ENCODE data around the gene LYPD6B.

LYPD6B gene

GRCh38 chr2:149005471-149006077, 32.9 kb upstream of the LYPD6B start:
- Histone ChIP-seq H3K79me2 (ENCODE audit: control insufficient read depth, insufficient read depth, low read length) (no peaks in the 10 kb centered on the region), H3K9ac (ENCODE audit: low read length) (no peak overlapping the region), H3K56ac (ENCODE audit: low read length) (no peak overlapping the region), H3K27me3 (ENCODE audit: insufficient read depth, low read length, poor library complexity) (no peaks in the 10 kb centered on the region), H2BK120ac (ENCODE audit: low read depth, low read length) (no peak overlapping the region), H2BK15ac (replicated peaks; ENCODE audit: low read depth) (no peak overlapping the region), H4K5ac (ENCODE audit: low read length) (no peak overlapping the region), H3K4me1 (ENCODE audit: control insufficient read depth, low read depth, low read length) (peaks cover 5% of the 10 kb centered on the region), H3K4me3 (ENCODE audit: low read length) (no peak overlapping the region), H3K23ac (ENCODE audit: low read length) (no peak overlapping the region), H2BK5ac (ENCODE audit: low read length) (no peak overlapping the region), H4K8ac (ENCODE audit: low read depth, low read length) (no peak overlapping the region), H2AK5ac (ENCODE audit: low read length) (no peak overlapping the region), H3K27ac (ENCODE audit: low read depth, low read length) (no peak overlapping the region), H3K79me1 (ENCODE audit: low read length) (no peaks in the 10 kb centered on the region), H3K36me3 (ENCODE audit: control insufficient read depth, insufficient read depth, low read length) (peaks cover 5% of the 10 kb centered on the region), H3K4ac (ENCODE audit: low read depth, low read length) (no peak overlapping the region), H3K18ac (ENCODE audit: low read length) (no peak overlapping the region), H3K4me2 (ENCODE audit: low read length) (no peak overlapping the region)
- DNase-seq = no peak
- WGBS (ENCODE audit: extremely low coverage, insufficient coverage, low lambda C conversion rate) = no CpG with 5 or more reads among the region's 6 CpGs

GRCh38 chr2:149006883-149007543, 31.5 kb upstream of the LYPD6B start:
- H4K5ac ChIP-seq (ENCODE audit: low read length) = no peak overlapping the region
- no peak overlapping the region for H3K4me2 ChIP-seq (ENCODE audit: low read length)
- no peak overlapping the region for H3K23ac ChIP-seq (ENCODE audit: low read length)
- no peak overlapping the region for H2AK5ac ChIP-seq (ENCODE audit: low read length)
- no peaks in the 10 kb centered on the region for H3K27me3 ChIP-seq (ENCODE audit: insufficient read depth, low read length, poor library complexity)
- no peak overlapping the region for H3K4ac ChIP-seq (ENCODE audit: low read depth, low read length)
- H3K27ac ChIP-seq (ENCODE audit: low read depth, low read length) = no peak overlapping the region
- H3K79me2 ChIP-seq (ENCODE audit: control insufficient read depth, insufficient read depth, low read length) = no peaks in the 10 kb centered on the region
- no peak overlapping the region for H2BK15ac ChIP-seq (replicated peaks; ENCODE audit: low read depth)
- H2BK120ac ChIP-seq (ENCODE audit: low read depth, low read length) = no peak overlapping the region
- no CpG with 5 or more reads among the region's 4 CpGs for WGBS (ENCODE audit: extremely low coverage, insufficient coverage, low lambda C conversion rate)
- H3K56ac ChIP-seq (ENCODE audit: low read length) = no peak overlapping the region
- no peak overlapping the region for H3K18ac ChIP-seq (ENCODE audit: low read length)
- no peak overlapping the region for H2BK5ac ChIP-seq (ENCODE audit: low read length)
- no peak overlapping the region for H4K8ac ChIP-seq (ENCODE audit: low read depth, low read length)
- H3K79me1 ChIP-seq (ENCODE audit: low read length) = no peaks in the 10 kb centered on the region
- no peak for DNase-seq
- no peak overlapping the region for H3K9ac ChIP-seq (ENCODE audit: low read length)
- peaks cover 5% of the 10 kb centered on the region for H3K36me3 ChIP-seq (ENCODE audit: control insufficient read depth, insufficient read depth, low read length)
- H3K4me1 ChIP-seq (ENCODE audit: control insufficient read depth, low read depth, low read length) = no peaks in the 10 kb centered on the region
- H3K4me3 ChIP-seq (ENCODE audit: low read length) = no peak overlapping the region

DNA sequence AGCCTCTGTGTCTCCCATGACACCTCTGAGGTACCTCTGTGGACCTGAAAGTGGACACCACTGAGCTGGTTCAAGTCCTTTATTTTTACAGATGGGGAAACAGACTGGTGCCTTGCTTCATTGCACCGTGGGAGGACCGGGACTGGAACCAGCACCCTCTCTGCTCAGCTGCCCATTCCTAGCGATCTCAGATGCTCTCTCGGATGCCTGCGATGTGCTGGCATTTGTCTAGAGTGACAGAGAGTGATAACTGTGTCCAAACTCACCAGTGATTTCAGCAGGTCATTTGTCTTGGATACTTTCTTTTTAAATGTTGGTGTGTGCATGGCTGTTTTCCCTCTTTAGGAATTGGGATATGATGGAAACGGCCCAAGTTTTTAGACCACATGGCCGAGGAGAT, 30.1 kb upstream of the LYPD6B start:
- Histone ChIP-seq H3K36me3 (ENCODE audit: control insufficient read depth, insufficient read depth, low read length) (no peaks in the 10 kb centered on the region), H3K27ac (ENCODE audit: low read depth, low read length) (no peak overlapping the region), H4K5ac (ENCODE audit: low read length) (no peak overlapping the region), H2BK120ac (ENCODE audit: low read depth, low read length) (no peak overlapping the region), H2BK5ac (ENCODE audit: low read length) (no peak overlapping the region), H3K4me1 (ENCODE audit: control insufficient read depth, low read depth, low read length) (no peaks in the 10 kb centered on the region), H3K4me3 (ENCODE audit: low read length) (no peak overlapping the region), H4K8ac (ENCODE audit: low read depth, low read length) (no peak overlapping the region), H3K4me2 (ENCODE audit: low read length) (no peak overlapping the region), H3K79me2 (ENCODE audit: control insufficient read depth, insufficient read depth, low read length) (no peaks in the 10 kb centered on the region), H2BK15ac (replicated peaks; ENCODE audit: low read depth) (no peak overlapping the region), H3K23ac (ENCODE audit: low read length) (no peak overlapping the region), H3K9ac (ENCODE audit: low read length) (no peak overlapping the region), H3K56ac (ENCODE audit: low read length) (no peak overlapping the region), H3K27me3 (ENCODE audit: insufficient read depth, low read length, poor library complexity) (no peaks in the 10 kb centered on the region), H3K18ac (ENCODE audit: low read length) (no peak overlapping the region), H3K79me1 (ENCODE audit: low read length) (no peaks in the 10 kb centered on the region), H3K4ac (ENCODE audit: low read depth, low read length) (no peak overlapping the region), H2AK5ac (ENCODE audit: low read length) (no peak overlapping the region)
- no CpG with 5 or more reads among the region's 7 CpGs for WGBS (ENCODE audit: extremely low coverage, insufficient coverage, low lambda C conversion rate)
- DNase-seq = no peak

DNA sequence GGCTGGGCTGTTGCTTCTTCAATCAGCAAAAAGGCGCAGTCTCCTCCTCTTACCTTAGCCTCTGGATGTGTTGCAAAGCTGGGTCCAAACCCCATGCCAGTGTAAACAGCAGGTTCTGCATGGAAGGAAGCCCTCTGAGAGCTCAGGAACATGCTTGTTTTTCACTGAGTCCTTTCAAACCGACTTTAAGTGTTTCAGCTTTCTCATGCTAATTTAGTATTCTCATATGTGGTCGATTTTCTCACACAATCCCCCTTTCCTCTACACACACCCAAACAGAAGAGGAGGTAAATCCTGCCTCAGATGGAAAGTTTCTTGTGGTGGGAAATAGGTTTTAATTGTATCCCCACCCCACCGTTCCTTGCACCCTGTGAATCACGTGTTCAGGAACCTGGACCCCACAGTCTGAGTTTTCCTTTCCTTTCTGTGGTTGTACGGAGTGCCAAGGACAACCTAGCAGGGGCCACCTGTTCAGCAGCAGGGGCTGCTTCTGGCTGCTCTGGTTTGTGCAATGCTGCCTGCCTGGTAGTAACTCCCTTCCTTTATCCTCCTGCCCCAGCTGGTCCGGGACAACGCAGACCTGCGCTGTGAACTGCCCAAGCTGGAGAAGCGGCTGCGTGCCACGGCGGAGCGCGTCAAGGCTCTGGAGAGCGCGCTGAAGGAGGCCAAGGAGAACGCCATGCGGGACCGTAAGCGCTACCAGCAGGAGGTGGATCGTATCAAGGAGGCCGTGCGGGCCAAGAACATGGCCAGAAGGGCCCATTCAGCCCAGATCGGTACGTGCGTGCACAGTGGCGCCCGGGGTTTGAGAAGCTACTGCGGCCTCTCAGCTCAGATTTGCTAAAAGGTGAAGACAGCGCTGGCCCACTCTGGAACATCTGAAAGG, 28.7 kb upstream of the LYPD6B start:
- no CpG with 5 or more reads among the region's 31 CpGs for WGBS (ENCODE audit: extremely low coverage, insufficient coverage, low lambda C conversion rate)
- H3K9ac ChIP-seq (ENCODE audit: low read length) = no peak overlapping the region
- no peaks in the 10 kb centered on the region for H3K79me2 ChIP-seq (ENCODE audit: control insufficient read depth, insufficient read depth, low read length)
- H4K8ac ChIP-seq (ENCODE audit: low read depth, low read length) = no peak overlapping the region
- H2BK15ac ChIP-seq (replicated peaks; ENCODE audit: low read depth) = no peak overlapping the region
- no peak overlapping the region for H3K18ac ChIP-seq (ENCODE audit: low read length)
- no peak overlapping the region for H3K4me3 ChIP-seq (ENCODE audit: low read length)
- H4K5ac ChIP-seq (ENCODE audit: low read length) = no peak overlapping the region
- no peak overlapping the region for H3K56ac ChIP-seq (ENCODE audit: low read length)
- no peak for DNase-seq
- no peak overlapping the region for H2AK5ac ChIP-seq (ENCODE audit: low read length)
- no peak overlapping the region for H3K4me2 ChIP-seq (ENCODE audit: low read length)
- no peak overlapping the region for H2BK120ac ChIP-seq (ENCODE audit: low read depth, low read length)
- H3K27ac ChIP-seq (ENCODE audit: low read depth, low read length) = no peak overlapping the region
- H3K79me1 ChIP-seq (ENCODE audit: low read length) = no peaks in the 10 kb centered on the region
- no peak overlapping the region for H2BK5ac ChIP-seq (ENCODE audit: low read length)
- no peak overlapping the region for H3K4ac ChIP-seq (ENCODE audit: low read depth, low read length)
- H3K27me3 ChIP-seq (ENCODE audit: insufficient read depth, low read length, poor library complexity) = no peaks in the 10 kb centered on the region
- H3K36me3 ChIP-seq (ENCODE audit: control insufficient read depth, insufficient read depth, low read length) = no peaks in the 10 kb centered on the region
- no peaks in the 10 kb centered on the region for H3K4me1 ChIP-seq (ENCODE audit: control insufficient read depth, low read depth, low read length)
- H3K23ac ChIP-seq (ENCODE audit: low read length) = no peak overlapping the region

- Histone ChIP-seq H3K9ac (ENCODE audit: low read length) (no peak overlapping the region), H3K23ac (ENCODE audit: low read length) (no peak overlapping the region), H4K8ac (ENCODE audit: low read depth, low read length) (no peak overlapping the region), H3K79me2 (ENCODE audit: control insufficient read depth, insufficient read depth, low read length) (no peaks in the 10 kb centered on the region), H2BK15ac (replicated peaks; ENCODE audit: low read depth) (no peak overlapping the region), H3K4ac (ENCODE audit: low read depth, low read length) (no peak overlapping the region), H3K4me2 (ENCODE audit: low read length) (no peak overlapping the region), H3K4me3 (ENCODE audit: low read length) (no peak overlapping the region), H2AK5ac (ENCODE audit: low read length) (no peak overlapping the region), H3K56ac (ENCODE audit: low read length) (no peak overlapping the region), H2BK5ac (ENCODE audit: low read length) (no peak overlapping the region), H2BK120ac (ENCODE audit: low read depth, low read length) (no peak overlapping the region), H3K27me3 (ENCODE audit: insufficient read depth, low read length, poor library complexity) (no peaks in the 10 kb centered on the region), H3K27ac (ENCODE audit: low read depth, low read length) (no peak overlapping the region), H3K79me1 (ENCODE audit: low read length) (no peaks in the 10 kb centered on the region), H3K4me1 (ENCODE audit: control insufficient read depth, low read depth, low read length) (peaks cover 7% of the 10 kb centered on the region), H4K5ac (ENCODE audit: low read length) (no peak overlapping the region), H3K18ac (ENCODE audit: low read length) (no peak overlapping the region), H3K36me3 (ENCODE audit: control insufficient read depth, insufficient read depth, low read length) (no peaks in the 10 kb centered on the region)
- DNase-seq = no peak
- WGBS (ENCODE audit: extremely low coverage, insufficient coverage, low lambda C conversion rate) = no CpG with 5 or more reads among the region's 9 CpGs
Observed at GRCh38 chr2:149012545-149012944, 26.0 kb upstream of the LYPD6B start.
